DMS153 treated with DMSO at 0.1 percent for 48 hours (cell line): Measurements from ENCODE around the gene NEU4.
A peak's percentile ranks its signal among the peaks of the same experiment; 100 is the strongest.
"Not testable (repeated sequence)": the region's sequence is repeated elsewhere in the genome, so short reads cannot be mapped to it uniquely, and the experiment has no call there.

Source experiments
- DNase-seq: peaks from one replicate; lab custom pipeline; 2025; ENCODE audit not compliant: unreplicated experiment; lab: John Stamatoyannopoulos, UW

Gene NEU4, protein sequence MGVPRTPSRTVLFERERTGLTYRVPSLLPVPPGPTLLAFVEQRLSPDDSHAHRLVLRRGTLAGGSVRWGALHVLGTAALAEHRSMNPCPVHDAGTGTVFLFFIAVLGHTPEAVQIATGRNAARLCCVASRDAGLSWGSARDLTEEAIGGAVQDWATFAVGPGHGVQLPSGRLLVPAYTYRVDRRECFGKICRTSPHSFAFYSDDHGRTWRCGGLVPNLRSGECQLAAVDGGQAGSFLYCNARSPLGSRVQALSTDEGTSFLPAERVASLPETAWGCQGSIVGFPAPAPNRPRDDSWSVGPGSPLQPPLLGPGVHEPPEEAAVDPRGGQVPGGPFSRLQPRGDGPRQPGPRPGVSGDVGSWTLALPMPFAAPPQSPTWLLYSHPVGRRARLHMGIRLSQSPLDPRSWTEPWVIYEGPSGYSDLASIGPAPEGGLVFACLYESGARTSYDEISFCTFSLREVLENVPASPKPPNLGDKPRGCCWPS

DNA sequence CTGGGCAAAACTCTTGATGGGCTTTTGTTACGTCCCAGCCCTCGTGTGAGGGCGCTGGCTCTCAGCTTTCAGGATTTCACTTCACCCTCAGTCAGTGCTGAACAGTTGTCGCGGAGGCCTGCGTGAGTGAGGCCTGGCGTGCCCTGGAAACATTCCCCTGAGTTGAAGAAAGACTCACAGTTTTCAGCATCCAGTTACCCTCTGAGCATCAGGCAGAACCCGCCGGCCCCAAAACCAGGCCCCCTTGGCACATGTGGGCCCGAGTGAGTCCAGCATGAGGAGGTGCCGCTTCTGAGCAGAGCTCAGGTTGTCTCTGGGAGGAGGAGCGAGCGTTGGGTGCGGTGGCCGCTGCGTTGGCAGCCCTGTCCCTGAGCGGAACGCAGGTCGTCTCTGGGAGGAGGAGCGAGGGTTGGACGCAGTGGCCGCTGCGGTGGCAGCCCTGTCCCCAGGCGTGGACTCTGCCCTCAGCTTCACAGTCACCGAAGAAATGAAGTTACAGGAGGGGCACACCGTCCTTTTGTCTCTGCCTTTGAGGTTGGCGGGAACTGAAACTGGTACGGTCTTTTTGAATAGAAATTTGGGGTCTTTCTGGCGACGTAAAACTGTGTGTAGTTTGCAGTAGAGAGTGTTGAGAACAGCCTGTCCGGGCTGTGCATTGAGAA lies at the start of gene NEU4:
Gene NEU4 (plus strand): TSS at position 473 of the 662 bp plus-strand sequence. CDS start 5,292 bp downstream, outside the sequence.
- no peak for DNase-seq

DNA sequence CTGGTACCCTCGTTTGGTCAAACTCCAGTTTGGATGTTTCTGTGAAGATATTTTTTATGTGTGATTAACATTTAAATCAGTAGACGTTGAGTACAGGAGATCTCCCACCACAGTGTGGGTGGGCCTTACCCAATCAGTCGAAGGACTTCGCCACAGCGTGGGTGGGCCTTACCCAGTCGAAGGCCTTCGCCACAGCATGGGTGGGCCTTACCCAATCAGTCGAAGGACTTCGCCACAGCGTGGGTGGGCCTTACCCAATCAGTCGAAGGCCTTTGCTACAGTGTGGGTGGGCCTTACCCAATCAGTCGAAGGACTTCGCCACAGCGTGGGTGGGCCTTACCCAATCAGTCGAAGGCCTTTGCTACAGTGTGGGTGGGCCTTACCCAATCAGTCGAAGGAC lies 49.1 kb upstream of the NEU4 start:
- DNase-seq = not testable (repeated sequence)

DNA sequence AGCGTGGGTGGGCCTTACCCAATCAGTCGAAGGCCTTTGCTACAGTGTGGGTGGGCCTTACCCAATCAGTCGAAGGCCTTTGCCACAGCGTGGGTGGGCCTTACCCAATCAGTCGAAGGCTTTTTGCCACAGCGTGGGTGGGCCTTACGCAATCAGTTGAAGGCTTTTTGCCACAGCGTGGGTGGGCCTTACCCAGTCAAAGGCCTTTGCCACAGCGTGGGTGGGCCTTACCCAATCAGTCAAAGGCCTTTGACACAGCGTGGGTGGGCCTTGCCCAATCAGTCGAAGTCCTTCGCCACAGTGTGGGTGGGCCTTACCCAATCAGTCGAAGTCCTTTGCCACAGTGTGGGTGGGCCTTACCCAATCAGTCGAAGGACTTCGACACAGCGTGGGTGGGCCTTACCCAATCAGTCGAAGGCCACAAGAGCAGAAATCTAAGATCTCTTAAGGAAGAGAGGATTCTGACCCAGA lies 48.7 kb upstream of the NEU4 start:
- no peak for DNase-seq

DNA sequence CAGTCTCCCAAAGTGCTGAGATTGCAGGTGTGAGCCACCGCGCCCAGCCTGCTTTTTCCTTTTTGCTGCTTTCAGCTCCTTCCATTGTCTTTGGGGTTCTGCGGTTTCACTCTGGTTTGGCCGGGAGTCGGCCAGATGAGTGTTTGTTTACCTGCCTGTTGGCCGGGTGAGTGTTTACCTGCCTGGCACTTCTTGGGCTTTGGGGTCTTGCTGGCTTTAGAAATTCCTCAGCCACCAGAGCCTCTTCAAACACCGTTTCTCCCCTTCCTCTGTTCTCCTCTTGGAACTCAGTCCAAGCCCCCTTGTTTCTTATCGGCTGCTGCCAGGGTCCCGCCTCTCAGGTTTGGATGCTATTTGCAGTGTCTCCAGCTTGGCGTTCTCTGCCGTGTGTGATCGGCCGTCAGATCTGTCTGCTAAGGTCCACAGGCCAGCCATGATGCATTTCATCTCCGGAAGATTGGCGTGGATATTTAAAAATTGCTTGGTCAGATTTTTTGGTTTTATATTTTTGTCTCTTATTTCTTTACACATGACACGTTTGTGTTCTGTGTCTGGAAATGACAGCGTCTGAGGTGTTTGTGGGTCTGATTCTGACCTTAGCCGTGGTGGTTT lies 46.6 kb upstream of the NEU4 start:
- DNase-seq = peak; percentile 71

DNA sequence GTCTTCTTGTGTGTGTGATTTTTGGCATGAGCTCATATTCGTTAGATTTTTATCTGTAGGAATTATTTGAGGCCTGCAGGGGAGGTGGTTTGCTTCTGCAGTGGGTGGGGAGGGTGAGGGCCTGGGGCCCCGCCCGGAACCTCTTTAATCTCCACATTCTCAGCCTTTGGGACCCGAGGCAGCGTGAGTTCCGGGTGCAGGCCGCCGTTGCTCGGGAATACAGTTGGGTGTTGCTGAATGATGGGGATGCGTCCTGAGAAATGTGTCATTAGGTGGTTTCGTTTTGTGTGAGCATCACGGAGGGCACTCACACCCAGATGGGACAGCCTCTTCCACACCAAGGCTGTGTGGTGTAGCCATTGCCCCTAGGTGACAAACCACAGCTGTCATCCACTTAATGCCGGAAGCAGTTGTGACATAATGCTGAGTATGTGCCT lies 46.0 kb upstream of the NEU4 start:
- peak; percentile 17 for DNase-seq

DNA sequence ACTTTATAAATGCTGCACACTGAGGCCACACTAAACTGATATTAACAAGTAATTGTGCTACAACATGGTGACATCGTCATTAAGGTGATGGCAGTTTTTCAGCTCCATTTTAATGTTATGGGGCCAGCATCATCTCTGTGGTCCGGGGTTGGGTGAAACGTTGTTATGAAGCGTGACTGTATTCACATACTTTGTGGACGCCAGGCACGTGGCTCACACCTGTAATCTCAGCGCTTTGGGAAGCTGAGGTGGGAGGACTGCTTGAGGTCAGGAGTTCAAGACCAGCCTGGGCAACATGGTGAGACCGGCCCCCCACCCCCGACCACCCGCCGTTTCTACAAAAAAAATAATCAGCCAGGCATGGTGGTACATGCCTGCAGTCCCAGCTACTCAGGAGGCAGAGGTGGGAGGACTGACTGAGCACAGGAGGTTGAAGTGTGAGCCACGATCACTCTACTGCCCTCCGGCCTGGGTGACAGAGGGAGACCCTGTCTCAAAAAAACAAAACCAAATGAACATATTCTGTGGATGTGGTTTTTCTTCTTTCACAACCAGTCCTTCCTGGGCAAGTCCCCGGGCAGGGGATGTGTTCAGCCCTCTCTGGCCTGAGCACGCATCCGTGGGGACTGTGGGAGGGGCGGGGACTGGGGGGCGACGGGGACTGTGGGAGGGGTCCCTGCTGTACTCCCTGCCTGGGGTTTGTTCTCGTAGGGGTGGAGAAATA lies 45.3 kb upstream of the NEU4 start:
- no peak for DNase-seq

DNA sequence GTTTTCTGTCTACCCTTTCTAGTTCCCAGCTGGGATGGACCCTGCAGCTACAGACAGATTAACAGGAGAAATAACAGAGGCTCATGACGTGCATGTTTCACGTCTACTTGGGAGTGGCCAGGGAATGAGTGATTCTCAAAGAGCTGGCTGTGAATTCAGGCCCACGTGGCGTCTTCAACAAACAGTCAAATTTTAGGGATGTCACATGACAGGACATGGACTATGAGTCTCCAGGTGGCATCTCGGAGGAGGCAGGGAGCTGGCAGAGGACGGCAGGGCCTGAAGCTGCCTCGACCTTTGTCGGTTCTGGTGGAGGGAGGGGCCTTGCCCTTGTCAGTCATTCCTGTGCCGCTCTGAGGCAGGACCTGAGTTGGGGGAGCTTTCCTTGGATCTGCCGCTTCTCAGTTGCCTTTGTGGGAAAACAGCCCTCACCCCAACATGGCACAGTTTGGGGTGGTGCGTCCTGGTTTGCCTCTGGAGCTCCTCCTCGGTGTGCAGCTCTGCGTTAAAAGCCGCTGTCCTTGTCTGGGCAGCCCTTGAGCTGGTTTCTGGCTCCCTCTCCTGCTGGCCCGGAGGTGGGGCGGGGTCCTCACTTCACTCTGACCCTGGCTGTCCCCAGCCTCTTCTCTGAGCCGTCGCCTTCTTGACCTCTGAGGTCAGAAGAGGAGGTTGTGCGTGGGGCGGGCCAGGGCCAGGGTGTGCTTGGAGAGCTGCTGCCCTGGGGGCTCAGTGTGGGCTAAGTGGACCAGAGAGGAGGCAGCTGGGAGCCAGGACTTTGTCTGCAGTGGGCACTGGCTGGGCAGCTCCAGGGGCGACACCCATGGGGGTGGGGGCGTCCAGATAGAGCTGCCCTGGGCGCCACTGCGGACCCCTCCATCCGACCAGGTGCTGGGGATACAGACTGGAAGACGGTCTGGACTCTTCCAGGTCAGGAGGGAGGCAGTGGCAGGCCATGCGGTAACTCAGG lies 44.4 kb upstream of the NEU4 start:
- DNase-seq = no peak

DNA sequence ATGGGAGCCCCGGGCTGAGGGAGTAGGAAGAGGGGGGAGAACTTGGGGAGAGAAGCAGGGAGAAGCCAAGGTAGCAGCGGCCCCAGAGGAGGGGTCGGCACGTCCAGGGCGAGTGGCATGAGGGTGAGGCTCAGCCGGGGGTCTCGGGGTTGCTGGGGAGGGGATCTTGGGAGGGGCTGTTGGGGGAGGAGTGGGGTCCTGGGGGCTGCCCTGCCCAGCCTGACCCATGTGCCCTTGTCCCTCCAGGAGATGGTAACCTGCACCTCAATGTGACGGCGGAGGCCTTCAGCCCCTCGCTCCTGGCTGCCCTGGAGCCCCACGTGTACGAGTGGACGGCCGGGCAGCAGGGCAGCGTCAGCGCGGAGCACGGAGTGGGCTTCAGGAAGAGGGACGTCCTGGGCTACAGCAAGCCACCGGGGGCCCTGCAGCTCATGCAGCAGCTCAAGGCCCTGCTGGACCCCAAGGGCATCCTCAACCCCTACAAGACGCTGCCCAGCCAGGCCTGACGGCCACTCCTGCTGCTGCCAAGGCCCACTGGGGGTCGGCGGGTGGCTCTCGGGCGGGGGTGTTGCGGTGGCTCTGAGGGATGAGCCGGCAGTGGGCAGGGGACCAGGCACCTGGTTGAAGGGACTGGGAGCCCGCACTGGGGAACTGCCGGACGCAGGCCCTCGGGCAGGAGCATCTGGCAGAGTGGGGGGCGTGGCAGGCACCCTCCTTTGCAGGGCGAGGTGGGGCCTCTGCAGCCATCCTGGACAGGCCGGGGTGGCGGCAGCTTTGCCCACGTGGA lies 41.3 kb upstream of the NEU4 start:
- no peak for DNase-seq

DNA sequence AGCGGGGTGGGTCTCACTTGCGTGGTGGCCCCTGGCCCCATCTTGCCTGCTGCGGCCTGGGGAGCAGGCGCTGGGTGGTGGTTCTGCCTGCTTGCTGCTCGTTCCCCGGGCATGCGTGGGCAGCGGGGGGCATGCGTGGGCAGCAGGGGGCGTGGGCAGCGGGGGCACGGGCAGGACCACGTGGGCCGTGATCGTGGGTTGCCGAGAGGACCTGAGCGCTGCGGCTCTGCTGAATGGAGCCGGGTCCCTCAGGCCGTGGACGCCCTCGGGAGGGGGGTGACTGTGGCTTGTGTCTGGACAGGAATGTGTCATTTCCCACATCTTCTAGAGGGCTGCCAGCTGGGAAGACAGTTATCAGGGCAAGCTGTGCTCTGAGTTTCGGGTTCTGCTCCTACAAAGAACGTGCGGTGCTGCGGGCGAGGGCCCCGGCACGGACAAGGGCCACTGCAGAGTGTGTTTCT lies 40.7 kb upstream of the NEU4 start:
- DNase-seq = no peak

DNA sequence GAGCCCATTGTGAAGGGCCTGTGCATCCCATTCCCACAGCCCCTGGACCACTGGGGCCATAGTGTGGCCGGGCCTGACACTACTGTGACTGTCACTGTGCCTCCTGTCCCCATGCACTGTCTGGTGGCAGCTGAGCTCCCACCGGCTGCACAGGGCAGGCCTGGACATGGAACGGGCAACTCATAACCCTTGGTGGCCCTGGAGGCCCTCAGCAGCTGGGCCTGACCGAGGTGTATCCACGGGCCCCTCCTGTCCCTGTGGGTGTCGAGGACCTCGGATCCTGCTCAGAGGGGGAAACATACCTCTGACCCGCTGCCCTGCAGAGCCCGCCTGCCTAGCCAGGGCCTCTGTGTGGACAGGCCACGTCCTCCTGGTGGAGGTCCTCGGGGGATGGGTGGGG lies 40.1 kb upstream of the NEU4 start:
- no peak for DNase-seq

DNA sequence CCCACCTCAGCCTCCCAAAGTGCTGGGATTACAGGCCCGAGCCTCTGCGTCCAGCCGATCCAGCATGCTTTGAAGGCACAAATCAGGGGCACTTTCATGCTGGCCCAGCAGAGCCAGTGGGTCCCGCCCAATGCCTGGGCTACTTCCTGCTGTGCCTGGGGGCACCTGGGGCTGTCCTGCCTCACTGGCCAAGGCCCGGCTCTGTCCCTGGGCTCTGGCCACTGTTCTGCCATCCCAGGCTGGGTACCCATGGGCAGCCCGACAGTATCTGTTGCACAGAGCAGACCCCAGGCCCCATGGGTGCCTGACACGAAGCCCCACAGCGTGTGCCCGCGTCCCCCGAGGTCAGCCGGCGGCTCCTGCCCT lies 39.2 kb upstream of the NEU4 start:
- DNase-seq = no peak

DNA sequence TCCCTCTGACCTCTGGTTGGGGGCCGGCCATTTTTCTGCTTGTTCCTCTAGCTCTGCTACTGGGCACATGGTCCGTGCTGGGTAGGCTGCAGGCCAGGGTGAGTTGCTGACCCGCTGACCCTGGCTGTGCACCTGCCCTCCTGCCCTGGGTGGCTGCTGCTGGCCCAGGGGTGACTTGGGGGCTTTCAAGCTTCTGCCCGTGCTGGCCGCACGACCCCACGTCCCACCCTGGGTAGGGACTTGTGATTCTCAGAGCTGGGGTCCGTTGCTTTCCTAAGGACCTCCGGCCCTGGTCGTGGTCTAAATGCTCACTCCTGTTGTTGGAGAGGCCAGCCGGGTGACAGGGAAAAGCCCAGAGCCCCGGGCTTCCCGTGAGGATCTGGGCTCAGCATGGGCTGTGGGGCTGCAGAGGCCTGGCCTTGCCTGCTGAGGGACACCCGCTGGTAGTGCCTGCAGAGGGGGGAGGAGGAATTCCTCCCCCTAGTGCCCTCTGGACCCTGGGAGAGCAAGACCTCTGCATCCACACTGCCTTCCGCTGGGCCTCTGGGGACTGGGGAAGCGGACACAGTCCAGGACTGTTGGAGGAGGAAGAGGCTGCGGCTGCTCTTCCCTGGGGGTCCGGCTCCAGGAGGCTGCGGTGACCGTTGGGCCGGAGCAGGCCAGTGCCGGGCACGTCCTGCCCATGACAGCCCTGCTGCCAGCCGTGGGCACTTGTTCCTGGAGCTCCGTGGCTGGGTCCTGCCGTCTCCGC lies 38.6 kb upstream of the NEU4 start:
- DNase-seq = no peak

DNA sequence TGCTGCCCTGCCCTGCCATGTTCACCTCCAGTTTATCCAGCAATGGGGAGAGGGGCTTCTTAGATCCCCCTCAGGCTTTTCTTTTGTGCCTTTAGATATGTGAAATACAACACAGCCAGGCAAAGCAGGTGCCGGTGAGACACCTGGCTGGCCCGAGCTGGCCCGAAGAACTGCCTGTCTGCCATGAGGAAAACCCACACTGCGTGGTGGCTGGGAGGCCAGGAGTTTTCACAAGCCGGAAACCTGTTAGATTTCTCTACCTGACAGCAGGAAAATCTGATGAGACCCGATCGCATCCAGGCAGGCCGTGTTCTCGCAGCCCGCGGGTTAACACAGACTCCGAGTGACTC lies 38.1 kb upstream of the NEU4 start:
- DNase-seq = no peak

DNA sequence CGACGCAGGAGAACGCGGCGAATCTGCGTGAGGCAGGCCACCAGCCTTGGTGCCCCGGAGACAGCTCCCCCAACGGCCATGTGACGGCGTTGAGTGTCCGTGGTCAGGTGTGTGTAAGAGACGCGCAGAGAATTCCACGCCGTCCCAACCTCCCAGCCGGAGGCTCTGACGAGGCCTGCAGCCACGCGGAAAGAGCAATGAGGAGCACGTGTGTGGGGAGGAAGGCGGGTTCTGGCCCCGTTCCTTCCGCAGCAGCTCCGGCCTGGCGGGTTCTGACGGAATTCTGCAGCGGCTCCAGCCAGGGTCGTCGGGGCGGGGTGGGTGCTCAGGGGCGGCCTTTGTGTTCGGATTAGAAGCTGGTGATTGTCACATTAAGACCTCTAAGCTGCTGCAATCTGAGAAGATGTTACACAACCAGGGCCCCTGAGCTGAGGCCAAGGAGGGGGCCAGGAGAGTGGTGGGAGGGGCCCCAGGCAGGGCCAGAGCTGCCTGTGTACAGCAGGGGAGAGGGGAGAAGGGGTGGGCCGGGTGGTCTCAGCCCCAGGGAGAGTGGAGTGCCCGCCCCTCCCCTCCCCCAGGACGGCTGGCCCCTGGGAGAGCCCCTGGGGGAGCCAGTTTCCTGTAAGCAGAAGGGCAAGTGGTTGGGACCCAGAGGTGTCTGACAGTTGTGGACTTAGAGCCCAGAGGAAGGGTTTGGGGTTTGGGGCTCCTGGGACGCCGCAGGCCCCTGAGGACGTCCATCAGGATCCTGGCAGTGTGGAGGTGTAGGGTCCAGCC lies 37.5 kb upstream of the NEU4 start:
- no peak for DNase-seq

DNA sequence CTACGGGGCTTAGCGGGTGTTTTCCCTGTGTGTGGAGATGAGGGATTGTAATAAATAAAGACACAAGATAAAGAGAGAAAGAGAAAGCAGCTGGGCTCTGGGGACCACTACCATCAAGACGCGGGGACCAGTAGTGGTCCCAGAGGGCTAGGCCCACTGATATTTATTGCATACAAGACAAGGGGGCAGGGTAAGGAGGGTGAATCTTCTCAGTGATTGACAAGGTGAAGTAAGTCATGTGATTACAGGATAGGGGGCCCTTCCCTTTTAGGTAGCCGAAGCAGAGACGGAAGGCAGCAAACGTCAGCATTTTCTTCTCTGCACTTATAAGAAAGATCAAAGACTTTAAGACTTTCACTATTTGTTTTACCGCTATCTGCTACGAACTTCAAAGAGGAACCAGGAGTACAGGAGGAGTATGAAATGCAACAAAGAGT lies 36.9 kb upstream of the NEU4 start:
- DNase-seq = no peak

DNA sequence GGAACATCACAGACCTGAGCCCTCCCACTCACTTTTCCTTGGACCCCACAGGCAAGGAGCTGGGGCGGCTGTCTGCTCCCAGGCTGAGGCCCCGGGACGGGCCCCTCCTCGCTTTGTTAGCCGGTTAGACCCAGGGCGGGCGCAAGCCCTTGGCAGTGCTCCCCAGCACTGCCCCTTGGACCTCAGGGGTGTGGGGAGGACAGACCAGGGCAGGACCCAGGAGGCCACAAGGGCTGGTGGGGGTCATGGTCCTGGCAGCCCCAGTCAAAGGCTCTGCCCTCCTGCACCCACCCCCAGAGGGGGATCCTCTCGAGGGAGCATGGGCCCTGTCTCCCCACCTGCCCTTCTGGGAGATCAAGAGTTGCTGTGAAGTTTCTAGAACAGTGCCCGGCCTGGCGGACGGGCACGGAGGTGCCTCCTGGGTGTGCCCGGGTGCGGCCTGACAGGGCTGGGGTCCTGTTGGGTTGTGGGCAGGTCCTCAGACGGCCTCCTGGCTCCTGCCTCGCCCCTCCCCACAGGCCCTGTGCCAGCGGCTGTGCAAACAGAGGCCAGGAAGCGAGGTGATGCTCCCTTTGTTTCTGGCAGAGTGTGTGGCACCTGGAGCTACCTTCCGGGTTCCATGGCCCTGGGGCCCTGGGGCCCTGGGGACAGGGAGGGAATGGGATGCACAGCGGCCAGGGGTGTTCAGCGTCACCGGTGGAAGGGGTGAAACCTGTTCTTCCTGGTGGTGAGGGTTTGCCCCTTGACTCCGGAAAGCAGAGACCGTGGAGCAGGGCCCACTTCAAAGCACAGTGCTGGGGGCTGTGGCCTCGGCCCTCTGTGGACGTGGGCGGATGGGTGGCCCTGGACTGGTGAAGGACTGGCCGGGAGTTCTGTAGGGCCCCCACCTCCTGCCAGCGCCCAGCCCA lies 35.2 kb upstream of the NEU4 start:
- peak; percentile 45 for DNase-seq
